HG03045 (cell line): ENCODE measurements around the gene PDLIM3.
"Not testable (repeated sequence)": the region's sequence is repeated elsewhere in the genome, so short reads cannot be mapped to it uniquely, and the experiment has no call there.

Experiments used
- ATAC-seq: cut with Tn5 transposase; IDR thresholded peaks from one replicate; pipeline ENCODE4 v1.9.1; 2021; ENCODE audit warnings: mild to moderate bottlenecking, moderate library complexity; ENCODE audit not compliant: unreplicated experiment

The PDLIM3 gene

DNA sequence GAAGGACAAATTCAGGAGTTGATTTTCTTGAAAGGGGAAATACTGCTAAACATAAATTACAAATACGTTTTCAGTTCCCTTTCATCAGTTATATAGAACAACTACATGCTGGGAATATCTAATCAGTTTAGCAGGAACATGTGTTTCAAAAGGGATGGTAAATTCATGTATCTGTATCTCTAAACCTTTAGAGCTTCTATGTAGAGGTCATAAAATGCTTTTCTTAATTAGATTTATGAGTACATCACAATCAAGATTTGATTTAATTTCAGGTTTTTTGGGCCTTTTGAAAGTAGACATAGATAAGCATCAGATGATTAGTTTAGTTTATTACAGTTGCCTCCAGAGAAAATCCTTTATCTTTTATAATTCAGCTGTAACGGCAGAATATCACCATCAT, 12.9 kb downstream of the PDLIM3 start:
- ATAC-seq = no peak

DNA sequence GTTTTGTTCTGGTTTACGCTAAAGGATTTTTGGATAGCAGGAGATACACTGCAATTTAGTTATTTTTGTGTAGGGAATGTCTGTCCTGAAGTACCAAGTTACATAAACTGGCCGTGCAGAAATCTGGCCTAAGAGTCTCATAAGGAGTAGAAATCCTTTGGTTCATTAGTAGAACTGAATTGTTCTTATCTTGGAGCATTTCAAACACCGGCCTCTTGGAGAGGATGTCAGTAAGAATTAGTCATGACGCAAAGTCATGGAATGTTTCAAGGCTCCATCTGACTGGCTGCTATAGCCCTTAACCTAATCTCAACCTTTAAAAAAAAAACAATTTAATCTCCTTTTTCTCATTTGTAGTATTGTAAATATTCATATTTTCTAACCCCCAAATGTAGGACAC, 15.2 kb downstream of the PDLIM3 start:
- ATAC-seq = no peak

DNA sequence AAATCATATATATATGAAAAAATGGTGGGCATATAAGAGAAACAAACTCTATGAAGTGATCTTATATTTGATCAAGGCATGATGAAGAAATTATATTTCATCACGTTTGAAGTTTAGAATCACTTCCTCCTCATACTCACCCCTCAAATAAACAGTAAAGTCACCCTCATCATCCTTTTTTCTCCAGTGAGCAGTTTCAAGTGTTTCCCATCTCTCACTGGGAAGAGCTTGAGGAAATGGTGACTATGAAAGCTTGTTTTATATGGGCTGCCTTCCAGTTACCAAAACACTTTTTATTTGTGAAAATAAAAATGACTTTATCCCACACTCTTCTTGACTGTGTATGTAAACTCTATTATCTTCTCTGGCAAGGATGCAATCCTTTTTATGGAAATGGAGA, 16.8 kb downstream of the PDLIM3 start:
- ATAC-seq = no peak

DNA sequence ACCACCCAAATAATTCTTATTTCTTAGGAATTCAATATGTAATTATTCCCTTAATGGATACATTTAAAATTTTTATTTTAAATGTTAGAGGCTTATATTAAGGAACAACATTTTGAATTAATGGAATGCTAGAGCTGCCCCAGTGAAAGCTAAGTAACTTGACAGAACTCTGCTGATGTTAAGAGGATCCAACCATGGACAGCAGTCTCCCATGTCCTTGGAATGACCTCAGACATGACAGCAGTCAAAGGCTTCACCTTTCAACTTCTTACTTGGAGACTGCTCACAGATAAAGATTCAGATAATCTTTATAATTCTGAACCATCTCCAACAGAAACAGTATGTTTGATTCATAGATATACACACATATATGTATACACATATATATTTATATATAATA, 17.2 kb downstream of the PDLIM3 start:
- no peak for ATAC-seq

DNA sequence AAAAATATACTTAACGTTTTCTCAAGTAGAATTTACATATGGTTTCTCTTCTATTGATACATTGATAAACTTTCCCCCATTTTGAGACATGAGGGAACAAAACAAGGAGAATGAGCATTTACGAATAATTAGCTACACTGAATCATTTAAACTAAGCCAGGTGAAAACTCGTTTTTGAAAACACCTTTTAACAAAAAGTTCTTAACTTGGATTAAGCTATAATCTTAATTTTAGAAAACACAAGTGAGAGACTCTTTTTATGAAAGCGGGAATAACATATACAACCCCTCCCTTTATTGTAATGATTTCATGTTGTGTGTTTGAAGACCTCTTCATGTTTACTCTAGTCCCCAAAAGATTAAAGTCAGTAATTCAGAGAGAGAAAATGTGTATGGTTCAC, 20.1 kb downstream of the PDLIM3 start:
- no peak for ATAC-seq

DNA sequence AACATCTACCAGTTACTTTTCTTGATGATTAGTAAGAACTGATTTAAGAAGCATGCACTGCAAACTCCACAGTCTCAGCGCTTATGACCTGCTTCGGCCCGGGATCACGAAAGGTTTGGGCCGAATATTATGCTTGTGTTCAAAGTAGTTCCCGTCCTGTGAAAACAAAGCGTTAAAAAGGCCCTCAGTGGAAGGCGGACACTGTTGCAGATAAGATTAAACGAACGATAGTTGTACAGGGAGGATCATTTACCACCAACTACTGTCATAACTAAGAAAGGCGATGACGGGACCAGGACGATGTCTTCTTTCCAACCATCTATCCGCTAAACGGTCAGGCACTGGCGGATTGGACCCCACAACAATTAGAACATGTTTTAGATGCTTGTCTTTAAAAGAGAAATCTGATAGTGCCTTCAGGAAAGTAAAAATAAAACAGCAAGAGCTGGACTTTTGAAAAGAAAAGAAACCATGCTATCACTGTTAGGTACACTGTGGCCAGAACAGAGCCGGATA, 21.1 kb downstream of the PDLIM3 start:
- no peak for ATAC-seq

DNA sequence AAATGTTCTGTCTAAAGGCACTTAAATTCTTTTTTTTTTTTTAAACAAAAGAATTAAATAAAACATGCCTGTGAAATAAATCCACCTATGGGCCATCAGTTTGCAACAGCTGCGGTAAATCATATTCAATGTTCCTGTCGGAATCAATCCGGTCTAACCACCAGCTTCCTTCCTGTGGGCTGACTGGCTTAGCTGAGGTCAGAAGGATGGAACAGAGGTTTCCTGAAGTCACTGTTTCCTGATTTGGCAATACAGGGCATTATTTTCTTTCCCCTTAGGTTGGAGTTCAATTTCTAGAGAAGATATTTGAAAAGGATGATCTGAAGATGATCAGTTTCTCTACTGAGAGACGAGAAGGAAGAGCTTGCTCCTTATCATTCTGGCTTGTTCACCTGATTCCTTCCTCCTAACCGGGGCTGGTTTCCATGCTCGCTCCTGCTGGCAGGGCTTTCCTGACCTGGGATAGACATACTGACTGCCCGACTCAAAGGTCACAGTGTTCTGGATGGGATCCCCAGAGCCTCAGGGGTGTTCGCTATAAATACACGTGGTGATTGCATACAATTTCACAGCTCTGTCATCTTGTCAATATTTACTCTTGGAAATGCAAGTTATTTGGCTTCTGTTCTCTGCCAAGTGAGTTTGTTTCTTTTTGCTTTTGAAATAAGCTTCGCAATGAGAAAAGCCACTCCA, 21.7 kb downstream of the PDLIM3 start:
- ATAC-seq = no peak

DNA sequence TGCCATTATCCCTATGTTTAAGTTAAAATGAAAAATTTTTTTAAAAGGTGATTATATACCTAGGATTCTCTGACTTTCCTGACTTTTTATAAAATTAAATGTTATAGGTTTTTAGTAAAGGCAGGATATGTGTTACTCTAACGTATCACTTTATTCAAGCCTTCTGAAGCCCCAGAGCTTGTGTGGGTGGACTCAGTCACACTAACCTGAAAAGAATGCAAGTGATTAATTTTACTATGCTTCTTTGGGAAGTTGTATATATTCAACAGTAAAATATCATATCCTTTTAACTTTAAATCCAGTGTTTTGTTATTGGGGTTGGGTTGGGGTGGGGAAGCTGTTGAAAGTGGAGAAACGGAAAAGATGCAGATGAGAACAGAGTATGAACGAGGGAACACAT, 22.8 kb downstream of the PDLIM3 start:
- ATAC-seq = no peak

DNA sequence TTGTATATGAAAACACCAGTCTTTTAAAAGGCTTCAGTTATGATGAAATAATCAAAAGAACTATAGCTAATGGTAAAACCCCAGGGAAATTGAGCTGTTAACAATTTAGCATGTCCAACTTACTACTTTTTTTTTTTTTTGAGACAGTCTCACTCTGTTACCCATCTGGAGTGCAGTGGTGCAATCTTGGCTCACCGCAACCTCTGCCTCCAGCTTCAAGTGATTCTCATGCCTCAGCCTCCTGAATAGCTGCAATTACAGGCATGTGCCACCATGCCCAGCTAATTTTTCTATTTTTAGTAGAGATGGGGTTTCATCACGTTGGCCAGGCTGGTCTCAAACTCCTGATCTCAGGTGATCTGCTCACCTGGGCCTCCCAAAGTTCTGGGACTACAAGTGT, 24.1 kb downstream of the PDLIM3 start:
- ATAC-seq = not testable (repeated sequence)

DNA sequence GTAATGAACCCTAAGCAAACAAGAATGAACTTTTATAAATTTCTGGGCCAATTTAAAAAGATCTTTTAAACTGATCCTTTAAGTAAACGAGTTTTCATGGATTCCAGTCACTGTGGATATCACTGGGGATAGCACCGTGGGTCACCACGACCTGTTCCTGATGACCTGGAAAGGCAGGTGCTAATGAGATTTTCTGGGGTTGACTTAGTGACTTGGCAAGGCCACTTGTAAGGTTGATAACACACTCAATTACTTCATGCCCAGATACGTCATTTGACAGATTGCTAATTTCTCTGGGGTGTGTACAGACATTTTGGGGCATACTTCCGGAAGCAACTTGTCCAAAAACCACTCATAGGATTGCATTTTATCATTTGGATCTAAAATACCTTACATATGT, 24.5 kb downstream of the PDLIM3 start:
- no peak for ATAC-seq

DNA sequence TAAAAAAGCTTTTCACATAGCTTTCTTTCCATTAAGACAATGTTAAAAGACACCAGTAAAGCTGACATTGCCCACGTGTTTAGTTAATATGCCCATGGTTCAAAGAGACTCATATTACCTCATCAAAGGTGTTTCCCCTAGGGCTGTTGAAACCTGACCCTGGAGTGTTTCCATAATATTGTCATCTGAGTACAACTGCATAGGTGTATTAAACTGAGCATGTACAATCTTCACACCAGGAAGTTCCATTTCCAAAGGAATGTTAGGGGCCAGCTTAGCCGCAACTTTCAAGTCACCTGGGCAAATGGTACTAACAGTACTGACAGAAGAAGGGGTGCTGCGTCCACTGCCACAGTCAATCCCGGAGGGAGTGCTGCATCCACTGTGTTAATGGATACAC, 27.1 kb downstream of the PDLIM3 start:
- no peak for ATAC-seq

DNA sequence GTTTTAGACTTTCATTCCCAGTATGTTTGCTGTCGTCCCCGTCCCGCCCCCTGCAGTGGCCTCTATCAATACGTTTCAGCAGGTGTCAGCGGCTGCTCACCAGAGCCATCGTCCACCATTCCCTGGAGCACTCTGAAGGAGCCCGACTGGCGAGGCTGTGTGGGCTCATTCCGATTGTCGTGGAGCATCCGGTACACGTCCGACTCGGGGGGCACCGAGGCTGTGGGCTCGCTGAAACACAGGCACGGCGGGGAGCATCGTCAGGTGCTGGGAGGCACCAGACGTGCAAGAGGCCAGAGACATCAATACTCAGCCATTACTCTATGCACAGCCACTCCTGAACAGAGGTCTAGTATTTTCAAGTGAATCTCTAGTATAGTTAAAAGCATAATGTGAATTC, 28.9 kb downstream of the PDLIM3 start:
- ATAC-seq = no peak

DNA sequence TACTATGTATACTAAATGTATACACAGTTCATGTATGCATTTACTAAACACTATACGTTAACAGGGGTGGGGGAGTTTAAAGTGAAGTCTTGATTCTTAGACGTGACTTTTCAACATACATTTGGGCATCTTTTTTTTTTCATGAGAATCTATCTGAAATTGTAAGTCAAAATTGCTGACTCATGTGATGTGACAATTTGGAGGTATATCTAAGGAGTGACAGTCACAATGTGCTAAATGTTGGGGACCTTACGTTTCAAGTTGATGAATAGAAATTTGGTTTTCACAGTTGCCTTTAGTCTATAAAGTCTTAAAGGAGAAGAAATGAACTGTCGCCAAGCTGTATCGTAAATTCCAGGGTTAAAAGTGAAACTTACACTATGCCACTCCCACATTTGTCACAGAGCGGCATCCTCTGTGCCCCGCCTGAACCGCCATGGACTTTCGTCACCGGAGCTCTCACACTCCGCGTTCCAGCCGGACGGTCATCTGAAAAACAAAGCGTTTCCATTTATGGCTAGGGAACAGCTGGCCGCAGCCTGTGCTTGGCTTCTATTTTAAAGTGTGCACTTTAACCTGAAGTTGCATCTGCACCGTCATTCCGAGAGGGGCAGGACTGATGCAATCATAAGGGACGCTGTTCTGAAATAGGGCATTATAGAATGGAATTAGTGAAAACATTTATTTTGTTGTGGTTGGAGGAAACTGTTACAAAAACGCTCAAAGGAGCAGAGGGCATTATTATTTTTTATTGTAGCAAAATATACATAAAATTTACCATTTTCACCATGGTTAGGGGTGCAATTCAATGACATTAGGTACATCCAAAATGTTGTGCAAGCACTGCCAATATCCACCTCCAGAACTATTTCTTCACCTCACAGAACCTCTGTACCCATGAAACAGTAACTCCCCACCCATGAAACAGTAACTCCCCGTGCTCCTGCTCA, 30.9 kb downstream of the PDLIM3 start:
- ATAC-seq = no peak

DNA sequence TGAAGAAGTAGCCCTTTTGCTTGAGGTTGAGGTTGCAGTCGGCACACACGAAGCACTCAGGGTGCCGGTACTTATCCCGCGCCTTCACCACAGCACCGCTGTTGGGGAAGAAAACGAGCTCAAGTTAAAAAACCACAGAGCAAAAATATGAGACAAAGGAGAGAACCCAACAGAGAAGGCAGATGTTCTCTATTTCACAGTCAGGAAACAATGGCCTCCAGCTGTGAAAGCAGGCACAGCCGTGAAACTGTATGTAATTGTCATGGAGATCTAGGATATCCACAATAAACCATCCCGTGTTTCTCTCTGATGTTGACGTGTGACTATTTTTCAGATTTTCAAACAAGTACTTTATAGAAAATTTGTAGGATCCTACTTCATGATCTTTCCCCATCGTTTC, 32.9 kb downstream of the PDLIM3 start:
- ATAC-seq = no peak

DNA sequence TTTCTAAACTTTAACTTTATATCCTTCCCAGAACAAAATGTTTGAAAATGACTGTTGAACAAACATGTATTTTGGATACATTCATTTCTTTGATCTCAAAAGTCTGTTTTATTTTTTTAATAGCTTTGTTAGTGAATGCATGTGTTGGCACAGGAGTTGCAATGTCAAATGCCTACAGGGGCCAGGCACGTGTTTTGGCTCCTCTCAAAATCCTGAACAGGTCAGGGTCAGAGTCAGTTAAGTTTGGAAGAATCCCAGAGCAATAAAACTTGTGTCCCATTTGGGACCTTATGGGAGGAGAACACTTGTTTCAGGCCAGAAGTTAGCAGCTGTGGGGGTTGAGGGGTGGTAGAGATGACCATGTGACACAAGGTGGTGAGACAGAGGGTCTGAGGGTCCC, 34.7 kb downstream of the PDLIM3 start:
- ATAC-seq = no peak

DNA sequence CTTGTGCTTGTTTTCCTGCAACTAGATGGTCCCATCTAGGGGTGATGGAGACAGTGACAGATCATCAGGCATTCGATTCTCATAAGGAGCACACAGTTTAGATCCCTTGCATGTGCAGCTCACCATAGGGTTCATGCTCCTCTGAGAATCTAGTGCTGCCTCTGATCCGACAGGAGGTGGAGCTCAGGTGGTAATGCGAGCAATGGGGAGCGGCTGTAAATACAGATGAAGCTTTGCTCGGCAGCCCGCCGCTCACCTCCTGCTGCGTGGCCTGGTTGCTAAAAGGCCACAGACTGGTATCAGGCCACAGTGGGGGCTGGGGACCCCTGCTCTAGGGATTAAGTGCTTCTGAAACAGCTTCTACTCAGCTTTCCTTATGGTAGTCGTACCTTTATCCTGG, 35.3 kb downstream of the PDLIM3 start:
- no peak for ATAC-seq

DNA sequence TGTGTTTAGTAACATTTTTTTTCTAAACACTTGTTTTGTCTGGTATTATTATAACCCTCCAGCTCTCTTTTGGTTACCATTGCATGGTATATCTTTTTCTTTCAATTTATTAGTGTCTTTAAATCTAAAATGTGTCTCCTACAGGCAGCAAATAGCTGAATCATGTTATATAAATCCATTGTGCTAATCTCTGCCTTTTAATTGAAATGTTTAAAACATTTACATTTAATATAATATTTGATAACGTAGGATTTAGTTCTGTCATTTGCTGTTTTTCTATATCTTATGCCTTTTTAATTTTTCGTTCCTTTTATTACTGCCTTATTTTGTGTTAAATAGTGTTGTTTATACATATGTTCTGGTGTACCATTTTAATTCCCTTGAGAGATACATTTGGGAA, 46.7 kb downstream of the PDLIM3 start:
- ATAC-seq = no peak

DNA sequence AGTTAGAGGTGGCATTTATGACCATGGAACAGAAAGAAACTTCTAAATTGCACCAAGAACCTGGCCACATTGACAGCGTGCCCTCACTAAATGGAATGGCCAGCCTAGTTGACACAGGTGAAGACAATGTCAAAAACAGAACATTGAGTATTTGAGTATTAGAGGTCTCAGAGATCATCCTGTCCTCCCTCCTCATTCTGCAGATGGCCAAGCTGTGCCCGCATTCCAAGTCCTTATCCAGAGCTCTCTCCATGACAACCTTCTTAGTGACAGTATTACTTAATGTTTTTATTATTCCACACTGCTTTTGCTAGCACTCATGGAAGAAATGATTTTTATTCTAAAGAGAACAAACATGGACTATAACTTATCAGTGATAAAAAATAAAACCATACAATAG, 53.9 kb downstream of the PDLIM3 start:
- no peak for ATAC-seq

DNA sequence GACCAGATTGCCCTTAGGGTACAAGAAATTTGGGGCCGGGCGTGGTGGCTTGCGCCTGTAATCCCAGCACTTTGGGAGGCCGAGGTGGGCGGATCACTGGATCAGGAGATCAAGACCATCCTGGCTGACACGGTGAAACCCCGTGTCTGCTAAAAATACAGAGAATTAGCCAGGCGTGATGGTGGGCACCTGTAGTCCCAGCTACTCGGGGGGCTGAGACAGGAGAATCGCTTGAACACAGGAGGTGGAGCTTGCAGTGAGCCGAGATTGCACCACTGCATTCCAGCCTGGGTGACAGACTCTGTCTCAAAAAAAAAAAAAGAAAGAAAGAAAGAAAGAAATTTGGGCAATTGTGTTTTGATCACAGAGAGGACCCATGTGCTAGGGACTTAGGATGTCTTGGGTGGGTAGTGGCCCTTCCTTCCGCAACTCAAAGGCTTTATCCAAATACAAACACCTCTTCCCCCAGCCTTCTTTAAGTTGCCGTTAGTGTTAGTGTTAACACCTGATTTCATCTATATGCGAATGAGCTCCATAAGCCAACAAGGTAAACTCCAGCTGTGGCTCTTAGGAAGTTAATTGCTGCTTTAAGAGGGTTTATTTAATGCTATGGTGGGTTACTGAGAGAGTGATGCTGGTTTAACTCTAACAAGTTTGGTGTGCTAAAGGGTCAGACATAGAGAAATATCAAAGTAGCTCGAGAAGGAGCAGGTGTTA, 55.1 kb downstream of the PDLIM3 start:
- peak; percentile 35 for ATAC-seq

DNA sequence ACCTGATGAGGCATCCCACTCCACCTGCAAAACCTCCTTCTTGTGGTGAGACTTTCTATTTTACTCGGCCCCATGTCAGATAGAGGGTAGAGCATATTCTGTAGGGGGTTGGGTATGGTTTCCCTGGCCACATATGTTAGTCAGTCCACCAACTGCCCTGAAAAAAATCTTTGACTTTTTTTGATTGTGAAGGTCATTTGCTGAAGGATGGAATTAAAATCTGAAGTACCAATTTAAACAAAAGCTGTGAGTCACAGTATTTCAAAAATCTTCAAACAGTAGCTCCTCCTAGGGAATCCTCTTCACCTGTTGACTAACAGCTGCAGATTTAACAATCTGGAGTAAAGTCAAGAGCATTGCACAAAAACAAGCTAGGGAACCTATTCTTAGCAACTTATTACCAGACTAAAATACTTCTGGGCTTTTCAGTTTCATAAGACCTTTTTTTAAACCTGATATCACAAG, 55.8 kb downstream of the PDLIM3 start:
- peak; percentile 91 for ATAC-seq

DNA sequence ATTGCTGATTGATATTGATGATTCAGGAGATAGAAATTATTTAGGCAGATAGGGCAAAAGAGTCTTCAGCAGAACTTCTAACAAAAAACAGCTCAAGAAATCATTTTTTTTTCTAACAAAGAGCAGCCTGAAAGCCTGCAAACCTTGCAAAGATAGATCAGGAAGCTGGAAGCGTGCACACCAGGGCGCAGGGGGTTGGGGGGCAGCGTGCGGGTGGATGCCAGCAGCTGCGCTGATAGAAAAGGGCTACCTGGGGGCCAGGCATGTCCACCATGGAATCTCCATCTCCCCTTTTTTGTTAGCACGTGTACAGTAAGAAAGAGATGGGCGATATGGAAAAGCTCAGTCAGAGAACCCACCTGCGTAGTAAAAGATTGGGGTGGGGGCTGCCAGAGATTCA, 62.1 kb downstream of the PDLIM3 start:
- ATAC-seq = no peak
